ENCODE results near the gene EXD3. TPM values are rescaled to one million over a fixed set of nuclear protein-coding genes. Genes with fewer than 3 reads are reported as not detected.

Gene EXD3
- total and polyA plus RNA-seq, 5 donors from 2014 or later = 4.7 to 27.3 (median 5.8) TPM

- no peaks in the 10 kb centered on the region for H3K9me3 ChIP-seq (ENCODE audit: control insufficient read depth in 2 of 2, low read length in 2 of 2)
- no peaks in the 10 kb centered on the region for H3K36me3 Mint-ChIP-seq
- H3K27me3 ChIP-seq (ENCODE audit: control insufficient read depth, insufficient read depth, low read length) = no peaks in the 10 kb centered on the region
- H3K9me3 Mint-ChIP-seq = no peaks in the 10 kb centered on the region
- ATAC-seq (ENCODE audit: low read depth in 2 of 2) (no peak), DNase-seq (no peak)
- H3K4me3 Mint-ChIP-seq = peak overlapping the region; percentile 77 to 90 (median 88)
- peak overlapping the region; percentile 66 for H3K4me3 ChIP-seq (ENCODE audit: low read depth, low read length)
- peaks cover 18% of the 10 kb centered on the region for H3K4me1 ChIP-seq (ENCODE audit: control insufficient read depth, insufficient read depth, low read length, poor library complexity, severe bottlenecking)
- peaks cover 4% of the 10 kb centered on the region for H3K27me3 Mint-ChIP-seq
- H3K27ac ChIP-seq (ENCODE audit: insufficient read depth, low read length, poor library complexity, severe bottlenecking) = no peak overlapping the region
- H3K27ac Mint-ChIP-seq = peak overlapping the region; percentile 65 to 85 (median 78)
- no peaks in the 10 kb centered on the region for H3K36me3 ChIP-seq (ENCODE audit: control insufficient read depth, insufficient read depth, low read length)
- peaks cover 0 to 21% (median 12%) of the 10 kb centered on the region in 4 donors for H3K4me1 Mint-ChIP-seq
Observed at GRCh38 chr9:137421838-137422603, 941 bp downstream of the EXD3 start.

DNA sequence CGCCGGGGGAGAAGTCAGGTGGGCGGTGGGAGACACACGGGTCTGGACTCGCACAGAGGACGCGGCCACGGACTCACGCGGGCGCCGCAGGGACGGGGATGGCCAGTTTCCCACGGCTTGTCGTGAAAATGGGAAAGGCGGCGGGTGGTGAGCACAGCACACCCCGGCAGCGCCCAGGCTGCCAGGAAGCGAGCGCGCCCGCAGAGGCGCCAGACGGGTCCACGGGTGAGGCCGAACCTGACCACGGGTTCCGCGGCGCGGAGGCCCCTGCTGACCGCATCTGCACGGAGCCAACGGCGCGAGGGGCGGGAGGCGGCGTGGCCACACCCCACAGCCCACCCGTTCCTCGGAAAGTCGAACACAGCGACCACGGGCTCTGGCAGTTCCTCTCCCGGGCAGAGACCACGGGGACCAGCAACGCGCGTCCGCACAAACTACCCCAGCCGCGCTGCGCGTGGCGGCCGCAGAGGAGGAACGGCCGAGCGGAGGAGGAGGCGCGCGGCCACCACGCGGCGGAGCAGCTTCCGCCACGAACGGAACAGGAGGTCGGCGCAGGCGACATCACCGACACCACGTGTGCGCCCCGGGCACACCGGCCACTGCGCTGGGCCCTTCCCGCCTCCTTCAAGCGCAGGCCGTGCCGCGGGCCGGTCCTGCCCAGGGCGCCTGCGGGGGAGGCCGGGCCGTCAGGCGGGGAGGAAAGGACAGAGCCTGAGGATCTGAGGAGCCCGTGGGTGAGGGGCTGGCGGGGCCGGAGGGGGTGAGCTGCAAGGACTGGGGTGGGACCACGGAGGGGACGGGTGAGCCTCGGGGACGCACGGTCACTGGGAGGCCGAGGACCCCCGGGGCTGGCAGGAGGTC is 5.6 kb downstream of the EXD3 start:
- no peak overlapping the region for H3K4me3 ChIP-seq (ENCODE audit: low read depth, low read length)
- H3K9me3 ChIP-seq (ENCODE audit: control insufficient read depth in 2 of 2, low read length in 2 of 2) = no peaks in the 10 kb centered on the region
- H3K27me3 ChIP-seq (ENCODE audit: control insufficient read depth, insufficient read depth, low read length) = no peaks in the 10 kb centered on the region
- ATAC-seq (ENCODE audit: low read depth in 2 of 2) = no peak
- Mint-ChIP-seq H3K9me3 (no peaks in the 10 kb centered on the region), H3K27ac (no peak overlapping the region), H3K4me3 (peak overlapping the region in 3 of 4 donors; percentile 50 to 77 (median 76)), H3K4me1 (peaks cover 0 to 27% (median 11%) of the 10 kb centered on the region in 4 donors), H3K27me3 (no peaks in the 10 kb centered on the region), H3K36me3 (no peaks in the 10 kb centered on the region)
- DNase-seq = no peak
- peaks cover 6% of the 10 kb centered on the region for H3K4me1 ChIP-seq (ENCODE audit: control insufficient read depth, insufficient read depth, low read length, poor library complexity, severe bottlenecking)
- no peak overlapping the region for H3K27ac ChIP-seq (ENCODE audit: insufficient read depth, low read length, poor library complexity, severe bottlenecking)
- no peaks in the 10 kb centered on the region for H3K36me3 ChIP-seq (ENCODE audit: control insufficient read depth, insufficient read depth, low read length)

DNA sequence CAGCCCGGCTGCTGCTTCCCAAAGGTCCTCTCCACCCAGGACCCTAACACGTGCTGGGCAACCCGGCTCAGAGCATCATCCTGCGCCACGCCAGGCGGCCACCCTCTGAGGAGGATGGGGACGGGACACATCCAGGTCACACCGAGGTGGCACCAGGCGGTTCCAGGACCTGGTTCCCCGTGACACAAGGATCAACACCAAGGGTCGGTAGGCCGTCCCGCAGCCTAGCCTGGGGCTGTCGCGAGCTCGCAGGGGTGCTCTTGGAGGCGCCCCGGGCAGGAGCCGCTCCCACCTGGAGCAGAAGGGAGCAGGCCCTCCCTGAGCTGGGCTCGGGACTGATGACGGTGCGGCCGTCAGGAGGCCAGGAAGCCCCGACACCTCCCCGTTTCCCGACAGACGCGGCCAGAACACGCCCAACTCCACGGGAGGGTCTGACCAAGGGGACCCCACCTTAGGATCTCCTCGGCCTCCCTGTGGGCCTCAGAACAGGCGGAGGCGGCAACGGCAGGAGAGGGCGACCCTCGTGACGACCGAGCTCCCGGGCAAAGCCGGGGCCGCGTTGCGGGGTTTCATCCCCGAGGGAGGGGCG is 6.3 kb downstream of the EXD3 start:
- Histone ChIP-seq H3K36me3 (ENCODE audit: control insufficient read depth, insufficient read depth, low read length) (no peaks in the 10 kb centered on the region), H3K4me3 (ENCODE audit: low read depth, low read length) (no peak overlapping the region), H3K27me3 (ENCODE audit: control insufficient read depth, insufficient read depth, low read length) (no peaks in the 10 kb centered on the region), H3K27ac (ENCODE audit: insufficient read depth, low read length, poor library complexity, severe bottlenecking) (no peak overlapping the region), H3K4me1 (ENCODE audit: control insufficient read depth, insufficient read depth, low read length, poor library complexity, severe bottlenecking) (peaks cover 4% of the 10 kb centered on the region), H3K9me3 (ENCODE audit: control insufficient read depth in 2 of 2, low read length in 2 of 2) (no peaks in the 10 kb centered on the region)
- peaks cover 0 to 19% (median 6%) of the 10 kb centered on the region in 4 donors for H3K4me1 Mint-ChIP-seq
- no peaks in the 10 kb centered on the region for H3K36me3 Mint-ChIP-seq
- DNase-seq = no peak
- no peak overlapping the region for H3K4me3 Mint-ChIP-seq
- H3K9me3 Mint-ChIP-seq = no peaks in the 10 kb centered on the region
- H3K27ac Mint-ChIP-seq = no peak overlapping the region
- H3K27me3 Mint-ChIP-seq = no peaks in the 10 kb centered on the region
- ATAC-seq (ENCODE audit: low read depth in 2 of 2) = no peak

GRCh38 chr9:137416006-137416562 is 6.9 kb downstream of the EXD3 start:
- ATAC-seq (ENCODE audit: low read depth in 2 of 2) (no peak), DNase-seq (no peak)
- H3K27ac Mint-ChIP-seq = no peak overlapping the region
- no peaks in the 10 kb centered on the region for H3K27me3 ChIP-seq (ENCODE audit: control insufficient read depth, insufficient read depth, low read length)
- H3K27ac ChIP-seq (ENCODE audit: insufficient read depth, low read length, poor library complexity, severe bottlenecking) = no peak overlapping the region
- peaks cover 0 to 19% (median 5%) of the 10 kb centered on the region in 4 donors for H3K4me1 Mint-ChIP-seq
- H3K4me1 ChIP-seq (ENCODE audit: control insufficient read depth, insufficient read depth, low read length, poor library complexity, severe bottlenecking) = peaks cover 9% of the 10 kb centered on the region
- H3K4me3 ChIP-seq (ENCODE audit: low read depth, low read length) = no peak overlapping the region
- H3K27me3 Mint-ChIP-seq = no peaks in the 10 kb centered on the region
- no peaks in the 10 kb centered on the region for H3K36me3 ChIP-seq (ENCODE audit: control insufficient read depth, insufficient read depth, low read length)
- no peaks in the 10 kb centered on the region for H3K36me3 Mint-ChIP-seq
- H3K9me3 ChIP-seq (ENCODE audit: control insufficient read depth in 2 of 2, low read length in 2 of 2) = no peaks in the 10 kb centered on the region
- H3K9me3 Mint-ChIP-seq = no peaks in the 10 kb centered on the region
- peak overlapping the region in 2 of 4 donors; percentile 8 to 43 for H3K4me3 Mint-ChIP-seq

- Histone ChIP-seq H3K27me3 (ENCODE audit: control insufficient read depth, insufficient read depth, low read length) (no peaks in the 10 kb centered on the region), H3K4me1 (ENCODE audit: control insufficient read depth, insufficient read depth, low read length, poor library complexity, severe bottlenecking) (peaks cover 15% of the 10 kb centered on the region), H3K27ac (ENCODE audit: insufficient read depth, low read length, poor library complexity, severe bottlenecking) (no peak overlapping the region), H3K36me3 (ENCODE audit: control insufficient read depth, insufficient read depth, low read length) (no peaks in the 10 kb centered on the region), H3K9me3 (ENCODE audit: control insufficient read depth in 2 of 2, low read length in 2 of 2) (no peaks in the 10 kb centered on the region), H3K4me3 (ENCODE audit: low read depth, low read length) (no peak overlapping the region)
- Mint-ChIP-seq H3K36me3 (no peaks in the 10 kb centered on the region), H3K4me1 (peaks cover 0 to 19% (median 5%) of the 10 kb centered on the region in 4 donors), H3K27ac (no peak overlapping the region), H3K9me3 (no peaks in the 10 kb centered on the region), H3K27me3 (no peaks in the 10 kb centered on the region), H3K4me3 (no peak overlapping the region)
- ATAC-seq (ENCODE audit: low read depth in 2 of 2) = no peak
- DNase-seq = no peak
Observed at GRCh38 chr9:137415451-137415850, 7.5 kb downstream of the EXD3 start.

- H3K27me3 ChIP-seq (ENCODE audit: control insufficient read depth, insufficient read depth, low read length) = no peaks in the 10 kb centered on the region
- no peaks in the 10 kb centered on the region for H3K27me3 Mint-ChIP-seq
- H3K4me1 Mint-ChIP-seq = peaks cover 0 to 16% (median 4%) of the 10 kb centered on the region in 4 donors
- H3K27ac Mint-ChIP-seq = peak overlapping the region in 1 of 3 donors; percentile 31
- no peaks in the 10 kb centered on the region for H3K36me3 ChIP-seq (ENCODE audit: control insufficient read depth, insufficient read depth, low read length)
- H3K4me3 ChIP-seq (ENCODE audit: low read depth, low read length) = no peak overlapping the region
- peaks cover 18% of the 10 kb centered on the region for H3K4me1 ChIP-seq (ENCODE audit: control insufficient read depth, insufficient read depth, low read length, poor library complexity, severe bottlenecking)
- DNase-seq = no peak
- no peaks in the 10 kb centered on the region for H3K9me3 ChIP-seq (ENCODE audit: control insufficient read depth in 2 of 2, low read length in 2 of 2)
- H3K27ac ChIP-seq (ENCODE audit: insufficient read depth, low read length, poor library complexity, severe bottlenecking) = no peak overlapping the region
- H3K9me3 Mint-ChIP-seq = no peaks in the 10 kb centered on the region
- peak overlapping the region in 1 of 4 donors; percentile 35 for H3K4me3 Mint-ChIP-seq
- H3K36me3 Mint-ChIP-seq = no peaks in the 10 kb centered on the region
- ATAC-seq (ENCODE audit: low read depth in 2 of 2) = no peak
Observed at GRCh38 chr9:137412431-137412830, 10.5 kb downstream of the EXD3 start.

- H3K36me3 Mint-ChIP-seq = no peaks in the 10 kb centered on the region
- H3K4me1 Mint-ChIP-seq = peaks cover 0 to 16% (median 4%) of the 10 kb centered on the region in 4 donors
- peak overlapping the region in 1 of 3 donors; percentile 48 for H3K27ac Mint-ChIP-seq
- Histone ChIP-seq H3K4me1 (ENCODE audit: control insufficient read depth, insufficient read depth, low read length, poor library complexity, severe bottlenecking) (peaks cover 24% of the 10 kb centered on the region), H3K27ac (ENCODE audit: insufficient read depth, low read length, poor library complexity, severe bottlenecking) (no peak overlapping the region), H3K27me3 (ENCODE audit: control insufficient read depth, insufficient read depth, low read length) (no peaks in the 10 kb centered on the region), H3K36me3 (ENCODE audit: control insufficient read depth, insufficient read depth, low read length) (no peaks in the 10 kb centered on the region), H3K4me3 (ENCODE audit: low read depth, low read length) (no peak overlapping the region), H3K9me3 (ENCODE audit: control insufficient read depth in 2 of 2, low read length in 2 of 2) (no peaks in the 10 kb centered on the region)
- no peak overlapping the region for H3K4me3 Mint-ChIP-seq
- DNase-seq = peak in 1 of 3 donors; percentile 57
- H3K27me3 Mint-ChIP-seq = no peaks in the 10 kb centered on the region
- H3K9me3 Mint-ChIP-seq = no peaks in the 10 kb centered on the region
- no peak for ATAC-seq (ENCODE audit: low read depth in 2 of 2)
Observed at GRCh38 chr9:137411645-137412380, 11.1 kb downstream of the EXD3 start.

Measured in CD4-positive, CD25-positive, alpha-beta regulatory T cell (primary cell).